Sigmoid colon (tissue), 7 donors: ENCODE measurements around the gene DLGAP4. TPM values are rescaled to one million over a fixed set of nuclear protein-coding genes. Genes with fewer than 3 reads are reported as not detected.

Experiments
- DNase-seq: peaks from one replicate; pipeline ENCODE4 v3.0.0-alpha.2; 2019
- H3K27ac ChIP-seq, 4 donors: fragments of 200-600 bp; sonication (generic); one replicate each; pipeline ENCODE4 v1.5.1; 2016 to 2019; ENCODE audit warnings: mild to moderate bottlenecking in 1 of 4
- H3K27me3 ChIP-seq, 3 donors: fragments of 200-600 bp; sonication (generic); one replicate each; pipeline ENCODE4 v1.5.1; 2019; ENCODE audit warnings: mild to moderate bottlenecking in 1 of 3
- H3K36me3 ChIP-seq, 4 donors: fragments of 200-600 bp; sonication (generic); one replicate each; pipeline ENCODE4 v1.5.1; 2016 to 2019
- H3K4me1 ChIP-seq, 4 donors: fragments of 200-600 bp; sonication (generic); one replicate each; pipeline ENCODE4 v1.5.1; 2017 to 2019
- H3K4me3 ChIP-seq, 4 donors: fragments of 200-600 bp; sonication (generic); one replicate each; pipeline ENCODE4 v1.5.1; 2017 to 2019; ENCODE audit warnings: mild to moderate bottlenecking in 2 of 4, moderate library complexity in 1 of 4
- H3K9me3 ChIP-seq, 4 donors: fragments of 200-600 bp in 3 of 4; sonication (generic) in 3 of 4; one replicate each; pipeline versions ENCODE4 v1.5.1 to v1.6.1; 2013 to 2019
- CTCF ChIP-seq, 4 experiments: fragments of 450-650 bp in 3 of 4; fragments of 200-600 bp in 1 of 4; IDR thresholded peaks; one replicate each; pipeline ENCODE4 v1.5.1; 2016 to 2019; ENCODE audit warnings: antibody characterized with exemption in 4 of 4, mild to moderate bottlenecking in 3 of 4, moderate library complexity in 2 of 4
- EP300 ChIP-seq, 4 donors: sonication (generic); formaldehyde crosslinking; IDR thresholded peaks; one replicate each; pipeline ENCODE4 v1.6.1; 2017; ENCODE audit warnings: antibody characterized with exemption in 4 of 4
- POLR2A ChIP-seq, 2 donors: fragments of 450-650 bp; IDR thresholded peaks; one replicate each; pipeline ENCODE4 v1.6.1; 2016; ENCODE audit warnings: antibody characterized with exemption in 2 of 2, mild to moderate bottlenecking in 2 of 2, moderate library complexity in 2 of 2
- POLR2AphosphoS5 ChIP-seq, 4 donors: sonication (generic); formaldehyde crosslinking; IDR thresholded peaks; one replicate each; pipeline ENCODE4 v1.6.1; 2017; ENCODE audit warnings: antibody characterized with exemption in 4 of 4
- WGBS, 2 donors: extraction: QIAGEN DNeasy Blood & Tissue Kit; methylation state at CpG; one replicate each; pipeline ENCODE4 v1.1.7; 2013; 5-methylcytosine and 5-hydroxymethylcytosine counted together
- intact Hi-C: fragments of 100-400 bp; cut with DNase I; formaldehyde crosslinking; loops from one replicate; pipeline ENCODE4 v1.15.1; 2023
- polyA plus RNA-seq, 3 donors: library from polyadenylated mRNA; stranded (reverse); fragments of 200-250 nt; gene quantifications; one replicate each; pipeline ENCODE4 v1.2.3, GENCODE V29; 2013
- total RNA-seq, 4 donors: library from RNA; depleted of rRNA; stranded (reverse); fragments of >200 nt; gene quantifications; one replicate each; pipeline ENCODE4 v1.1.0, GENCODE V29; 2016
- donor health status: healthy with polysubstance abuse.
- donor health status: Bipolar disorder and iron deficiency.
- donor health status: healthy.

DLGAP4 gene
- total and polyA plus RNA-seq, 7 donors, result 21.0 to 60.7 (median 36.9) TPM

GRCh38 chr20:36523341-36523740 lies 217.2 kb downstream of the DLGAP4 start:
- DNase-seq, result no peak
- TF ChIP-seq POLR2A (IDR thresholded peaks at IDR 0.05), result no peak
- TF ChIP-seq CTCF (IDR thresholded peaks at IDR 0.05), result no peak
- no peak for TF ChIP-seq EP300 (IDR thresholded peaks at IDR 0.05)
- no peak for TF ChIP-seq POLR2AphosphoS5 (IDR thresholded peaks at IDR 0.05)
- H3K9me3 ChIP-seq, result no peaks in the 10 kb centered on the region
- H3K4me1 ChIP-seq, result peaks cover 0 to 71% (median 55%) of the 10 kb centered on the region in 4 donors
- intact Hi-C loops, result no loop called here
- H3K27me3 ChIP-seq, result no peaks in the 10 kb centered on the region
- peaks cover 17 to 65% (median 40%) of the 10 kb centered on the region in 4 donors for H3K36me3 ChIP-seq
- 66 to 86% methylated on average over 3 of the region's 3 CpGs for WGBS, 2 donors
- H3K4me3 ChIP-seq, result no peak overlapping the region
- peak overlapping the region in 3 of 4 donors; percentile 23 to 84 (median 35) for H3K27ac ChIP-seq

- Histone ChIP-seq H3K27ac (peak overlapping the region; percentile 76 to 86 (median 83)), H3K27me3 (no peaks in the 10 kb centered on the region), H3K36me3 (peaks cover 14 to 58% (median 40%) of the 10 kb centered on the region in 4 donors), H3K4me3 (no peak overlapping the region), H3K4me1 (peaks cover 0 to 61% (median 57%) of the 10 kb centered on the region in 4 donors), H3K9me3 (no peaks in the 10 kb centered on the region)
- no peak for DNase-seq
- intact Hi-C loops, result loop anchor here (2.0 kb wide), 1 partner anchor 15 kb away; the partner anchor contains the start of gene MYL9
- TF ChIP-seq EP300 (IDR thresholded peaks at IDR 0.05) (no peak), POLR2AphosphoS5 (IDR thresholded peaks at IDR 0.05) (no peak), POLR2A (IDR thresholded peaks at IDR 0.05) (no peak), CTCF (IDR thresholded peaks at IDR 0.05) (no peak)
- 94 to 96% methylated on average over 17 of the region's 17 CpGs for WGBS, 2 donors
Observed at GRCh38 chr20:36525620-36526365, 219.7 kb downstream of the DLGAP4 start.

GRCh38 chr20:36526521-36527011 lies 220.4 kb downstream of the DLGAP4 start:
- H3K27ac ChIP-seq, result peak overlapping the region; percentile 76 to 86 (median 83)
- WGBS, 2 donors, result 94 to 96% methylated on average over 29 of the region's 29 CpGs
- peak overlapping the region in 1 of 4 donors; percentile 19 for H3K4me3 ChIP-seq
- no peaks in the 10 kb centered on the region for H3K27me3 ChIP-seq
- TF ChIP-seq POLR2A (IDR thresholded peaks at IDR 0.05) (no peak), CTCF (IDR thresholded peaks at IDR 0.05) (peak in 2 of 4 experiments; percentile 27 to 40), POLR2AphosphoS5 (IDR thresholded peaks at IDR 0.05) (peak in 2 of 4 donors; percentile 3 to 25), EP300 (IDR thresholded peaks at IDR 0.05) (no peak)
- H3K4me1 ChIP-seq, result peaks cover 0 to 55% (median 52%) of the 10 kb centered on the region in 4 donors
- peak; percentile 76 for DNase-seq
- H3K9me3 ChIP-seq, result no peaks in the 10 kb centered on the region
- intact Hi-C loops, result loop anchor here (2.0 kb wide), 1 partner anchor 14 kb away; the partner anchor contains the start of gene MYL9
- H3K36me3 ChIP-seq, result peaks cover 14 to 53% (median 40%) of the 10 kb centered on the region in 4 donors

- TF ChIP-seq POLR2AphosphoS5 (IDR thresholded peaks at IDR 0.05) (peak; percentile 42 to 57 (median 50)), POLR2A (IDR thresholded peaks at IDR 0.05) (no peak), EP300 (IDR thresholded peaks at IDR 0.05) (no peak)
- peak overlapping the region; percentile 76 to 86 (median 83) for H3K27ac ChIP-seq
- peak; percentile 89 for DNase-seq
- peaks cover 14 to 51% (median 37%) of the 10 kb centered on the region in 4 donors for H3K36me3 ChIP-seq
- 91 to 93% methylated on average over 32 of the region's 32 CpGs for WGBS, 2 donors
- peak overlapping the region in 1 of 4 donors; percentile 13 for H3K4me3 ChIP-seq
- H3K9me3 ChIP-seq, result no peaks in the 10 kb centered on the region
- intact Hi-C loops, result loop anchor here (2.0 kb wide), 1 partner anchor 13 kb away; the partner anchor contains the start of gene MYL9
- peaks cover 0 to 48% (median 43%) of the 10 kb centered on the region in 4 donors for H3K4me1 ChIP-seq
- no peaks in the 10 kb centered on the region for H3K27me3 ChIP-seq
Observed at GRCh38 chr20:36527331-36528125, 221.4 kb downstream of the DLGAP4 start.
